ENCODE data around the gene P2RY4.

The P2RY4 gene

GRCh38 chrX:70241501-70241900, 18.5 kb downstream of the P2RY4 start:
- TF ChIP-seq CTCF (conservative IDR thresholded peaks at IDR 0.05; ENCODE audit: low read depth, low read length): no peak

GRCh38 chrX:70240751-70241150, 19.3 kb downstream of the P2RY4 start:
- no peaks in the 10 kb centered on the region for H3K79me2 ChIP-seq (ENCODE audit: insufficient read depth, low read depth)
- H3K4me2 ChIP-seq: no peak overlapping the region
- no peak overlapping the region for H3K27ac ChIP-seq
- H3K4me1 ChIP-seq (ENCODE audit: low read depth, poor library complexity, severe bottlenecking): no peaks in the 10 kb centered on the region
- H3K9ac ChIP-seq: no peak overlapping the region
- H3K36me3 ChIP-seq (ENCODE audit: insufficient read depth): no peaks in the 10 kb centered on the region
- no peaks in the 10 kb centered on the region for H3K27me3 ChIP-seq (ENCODE audit: insufficient read depth, low read depth)
- H2AFZ ChIP-seq (ENCODE audit: low read depth): no peak overlapping the region
- H4K20me1 ChIP-seq (ENCODE audit: insufficient read depth): no peaks in the 10 kb centered on the region
- TF ChIP-seq CTCF (conservative IDR thresholded peaks at IDR 0.05; ENCODE audit: low read depth, low read length): no peak
- H3K4me3 ChIP-seq (IDR thresholded peaks at IDR 0.05; ENCODE audit: insufficient read depth, low read depth, low read length): no peak overlapping the region

More at GRCh38 chrX:70241501-70241900, 18.5 kb downstream of the P2RY4 start:
- H3K4me1 ChIP-seq (ENCODE audit: low read depth, poor library complexity, severe bottlenecking): no peaks in the 10 kb centered on the region
- no peak overlapping the region for H3K9ac ChIP-seq
- H2AFZ ChIP-seq (ENCODE audit: low read depth): no peak overlapping the region
- H3K4me2 ChIP-seq: no peak overlapping the region
- H3K79me2 ChIP-seq (ENCODE audit: insufficient read depth, low read depth): no peaks in the 10 kb centered on the region
- H3K4me3 ChIP-seq (IDR thresholded peaks at IDR 0.05; ENCODE audit: insufficient read depth, low read depth, low read length): no peak overlapping the region
- no peaks in the 10 kb centered on the region for H4K20me1 ChIP-seq (ENCODE audit: insufficient read depth)
- H3K27me3 ChIP-seq (ENCODE audit: insufficient read depth, low read depth): no peaks in the 10 kb centered on the region
- H3K27ac ChIP-seq: no peak overlapping the region
- no peaks in the 10 kb centered on the region for H3K36me3 ChIP-seq (ENCODE audit: insufficient read depth)

GRCh38 chrX:70234355-70234754, 25.6 kb downstream of the P2RY4 start, which contains the start of gene AWAT1:
AWAT1 (plus strand) TSS chrX:70234655; CDS start chrX:70234696, 41 bp downstream.
- no peak for TF ChIP-seq CTCF (conservative IDR thresholded peaks at IDR 0.05; ENCODE audit: low read depth, low read length)
- Histone ChIP-seq H3K4me1 (ENCODE audit: low read depth, poor library complexity, severe bottlenecking) (no peaks in the 10 kb centered on the region), H3K9ac (no peak within 1 kb of the TSS), H4K20me1 (ENCODE audit: insufficient read depth) (no peaks in the 10 kb centered on the region), H3K4me3 (IDR thresholded peaks at IDR 0.05; ENCODE audit: insufficient read depth, low read depth, low read length) (no peak within 1 kb of the TSS), H3K27me3 (ENCODE audit: insufficient read depth, low read depth) (no peaks in the 10 kb centered on the region), H3K4me2 (no peak within 1 kb of the TSS), H3K36me3 (ENCODE audit: insufficient read depth) (no peaks in the 10 kb centered on the region), H2AFZ (ENCODE audit: low read depth) (no peak within 1 kb of the TSS), H3K79me2 (ENCODE audit: insufficient read depth, low read depth) (no peaks in the 10 kb centered on the region), H3K27ac (no peak within 1 kb of the TSS)

GRCh38 chrX:70231666-70232065, 28.3 kb downstream of the P2RY4 start:
- Histone ChIP-seq H3K4me3 (IDR thresholded peaks at IDR 0.05; ENCODE audit: insufficient read depth, low read depth, low read length) (no peak overlapping the region), H3K36me3 (ENCODE audit: insufficient read depth) (no peaks in the 10 kb centered on the region), H3K27me3 (ENCODE audit: insufficient read depth, low read depth) (no peaks in the 10 kb centered on the region), H3K27ac (no peak overlapping the region), H3K4me1 (ENCODE audit: low read depth, poor library complexity, severe bottlenecking) (no peaks in the 10 kb centered on the region), H3K79me2 (ENCODE audit: insufficient read depth, low read depth) (no peaks in the 10 kb centered on the region), H4K20me1 (ENCODE audit: insufficient read depth) (no peaks in the 10 kb centered on the region), H2AFZ (ENCODE audit: low read depth) (no peak overlapping the region), H3K4me2 (no peak overlapping the region), H3K9ac (no peak overlapping the region)
- TF ChIP-seq CTCF (conservative IDR thresholded peaks at IDR 0.05; ENCODE audit: low read depth, low read length): no peak

Measured in KMS-11 (cell line).